HCT116 (cell line): ENCODE measurements around the gene AMOT. TPM values are rescaled to one million over a fixed set of nuclear protein-coding genes. Genes with fewer than 3 reads are reported as not detected.

Experiments
- ATAC-seq: fragments of 200-7000 bp; cut with Tn5 transposase; 2 replicates; pipeline ENCODE4 v1.9.1; 2020; ENCODE audit warnings: mild to moderate bottlenecking, moderate library complexity
- BruUV-seq: library from RNA; stranded (reverse); fragments of 400-500 nt; replicated peaks from 2 replicates; lab custom pipeline; 2021; lab: Mats Ljungman, UMichigan
- CTCF ChIA-PET: fragments of 300-600 bp; sonication (Branson Sonifier 250); formaldehyde crosslinking; loops from one replicate; lab custom pipeline; 2021; ENCODE audit warnings: antibody characterized with exemption; lab: Charles Lee
- POLR2A ChIA-PET: fragments of 300-600, 350-600 bp; sonication (Branson Sonifier 250); formaldehyde crosslinking; loops from one replicate; lab custom pipeline; 2021; ENCODE audit warnings: antibody characterized with exemption; lab: Charles Lee
- RAD21 ChIA-PET, 2 experiments: fragments of 300-600 bp; sonication (Branson Sonifier 250); formaldehyde crosslinking; loops; one replicate each; lab custom pipeline; 2023; ENCODE audit warnings: low total read pairs in 2 of 2; ENCODE audit not compliant: uncharacterized antibody in 2 of 2, unreplicated experiment in 2 of 2, low non-redundant PET in 1 of 2; lab: Charles Lee
- DNase-seq: peaks from one replicate; pipeline ENCODE4 v3.0.0-alpha.2; 2010; ENCODE audit warnings: low read depth, low spot score
- H2AFZ ChIP-seq: fragments of 200-600 bp; shearing (Covaris generic), sonication (generic); 2 replicates; pipeline ENCODE4 v1.6.1; 2017; ENCODE audit warnings: low read depth, mixed run types, mixed read lengths, antibody characterized with exemption, low read length; ENCODE audit not compliant: poor library complexity, severe bottlenecking
- H3K27ac ChIP-seq: 2 replicates; pipeline ENCODE4 v1.5.1; 2012; ENCODE audit warnings: low read depth, low read length
- H3K27me3 ChIP-seq: fragments of 200-600 bp; sonication (generic); 2 replicates; pipeline ENCODE4 v1.6.1; 2016; ENCODE audit warnings: mixed run types, low read length, mixed read lengths; ENCODE audit not compliant: insufficient read depth
- H3K36me3 ChIP-seq, 2 experiments: fragments of 200-500 bp in 1 of 2; fragments of 200-600 bp in 1 of 2; sonication (Bioruptor generic) in 1 of 2; sonication (generic) in 1 of 2; 2 replicates each; pipeline versions ENCODE4 v1.5.1 to v1.6.1; 2014 to 2016; ENCODE audit warnings: low read length in 2 of 2, inconsistent platforms in 1 of 2, mixed read lengths in 1 of 2, mixed run types in 1 of 2; ENCODE audit not compliant: insufficient read depth in 2 of 2, control insufficient read depth in 1 of 2
- H3K4me1 ChIP-seq, 2 experiments: fragments of 200-600 bp in 1 of 2; sonication (generic) in 1 of 2; 2 replicates each; pipeline versions ENCODE4 v1.5.1 to v1.6.1; 2012 to 2017; ENCODE audit warnings: low read length in 2 of 2, inconsistent platforms in 1 of 2, mild to moderate bottlenecking in 1 of 2, mixed read lengths in 1 of 2, mixed run types in 1 of 2, moderate library complexity in 1 of 2; ENCODE audit not compliant: insufficient read depth in 2 of 2, control insufficient read depth in 1 of 2
- H3K4me2 ChIP-seq: fragments of 200-600 bp; sonication (generic); 2 replicates; pipeline ENCODE4 v1.6.1; 2017; ENCODE audit warnings: mixed run types, low read length, mixed read lengths
- H3K4me3 ChIP-seq, 2 experiments: fragments of 200-600 bp in 1 of 2; sonication (generic) in 1 of 2; replicated peaks in 1 of 2; 2 replicates each; pipeline ENCODE4 v1.5.1; 2011 to 2016; ENCODE audit warnings: low read length in 2 of 2, control low read depth in 1 of 2, low read depth in 1 of 2, mild to moderate bottlenecking in 1 of 2, mixed read lengths in 1 of 2, mixed run types in 1 of 2
- H3K79me2 ChIP-seq: fragments of 200-600 bp; sonication (generic); 2 replicates; pipeline ENCODE4 v1.6.1; 2017; ENCODE audit warnings: mild to moderate bottlenecking, mixed run types, low read length, moderate library complexity, mixed read lengths; ENCODE audit not compliant: insufficient read depth
- H3K9ac ChIP-seq: fragments of 200-600 bp; sonication (generic); 2 replicates; pipeline ENCODE4 v1.6.1; 2016; ENCODE audit warnings: low read length, mixed read lengths
- H3K9me2 ChIP-seq: fragments of 200-600 bp; sonication (generic), shearing (Covaris generic); 2 replicates; pipeline ENCODE4 v1.6.1; 2017; ENCODE audit warnings: mixed run types, mild to moderate bottlenecking, moderate library complexity; ENCODE audit not compliant: insufficient read depth
- H3K9me3 ChIP-seq, 2 experiments: fragments of 200-500 bp in 1 of 2; fragments of 200-600 bp in 1 of 2; sonication (Bioruptor generic) in 1 of 2; sonication (generic) in 1 of 2; 2 replicates each; pipeline ENCODE4 v1.6.1; 2014 to 2017; ENCODE audit warnings: low read length in 2 of 2, mixed read lengths in 2 of 2, inconsistent platforms in 1 of 2, low read depth in 1 of 2, mild to moderate bottlenecking in 1 of 2, mixed run types in 1 of 2, moderate library complexity in 1 of 2; ENCODE audit not compliant: control insufficient read depth in 1 of 2, insufficient read depth in 1 of 2
- H4K20me1 ChIP-seq: fragments of 200-600 bp; sonication (generic), shearing (Covaris generic); 2 replicates; pipeline ENCODE4 v1.6.1; 2017; ENCODE audit warnings: mixed run types, mild to moderate bottlenecking, moderate library complexity; ENCODE audit not compliant: insufficient read depth
- EGR1 ChIP-seq: IDR thresholded peaks from 2 replicates; pipeline ENCODE4 v1.6.1; 2012; ENCODE audit warnings: low read depth
- ELF1 ChIP-seq: IDR thresholded peaks from 2 replicates; pipeline ENCODE4 v1.6.1; 2012; ENCODE audit warnings: low read depth, borderline replicate concordance
- EZH2phosphoT487 ChIP-seq: fragments of 200-600 bp; IDR thresholded peaks from 2 replicates; pipeline ENCODE4 v1.6.1; 2018; ENCODE audit warnings: antibody characterized with exemption, borderline replicate concordance
- JUND ChIP-seq: IDR thresholded peaks from 2 replicates; pipeline ENCODE4 v1.6.1; 2012
- MAX ChIP-seq: IDR thresholded peaks from 2 replicates; pipeline ENCODE4 v1.6.1; 2012
- POLR2A ChIP-seq: IDR thresholded peaks from 2 replicates; pipeline ENCODE4 v1.7.0; 2011; ENCODE audit warnings: borderline replicate concordance; ENCODE audit not compliant: insufficient read depth, insufficient read length; ENCODE audit errors: extremely low read depth
- SP1 ChIP-seq: IDR thresholded peaks from 2 replicates; pipeline ENCODE4 v1.6.1; 2012; ENCODE audit warnings: low read depth
- SRF ChIP-seq: IDR thresholded peaks from 2 replicates; pipeline ENCODE4 v1.6.1; 2012; ENCODE audit warnings: low read depth
- TCF7L2 ChIP-seq: IDR thresholded peaks from 2 replicates; pipeline ENCODE4 v1.7.0; 2011; ENCODE audit warnings: borderline replicate concordance, inconsistent platforms; ENCODE audit not compliant: insufficient read depth, insufficient read length; ENCODE audit errors: extremely low read depth
- ZNF274 ChIP-seq: fragments of 200-500 bp; sonication (Bioruptor generic); IDR thresholded peaks from 2 replicates; pipeline ENCODE4 v1.6.1; 2014; ENCODE audit warnings: mild to moderate bottlenecking, low read depth, low read length, inconsistent platforms
- intact Hi-C: fragments of 100-400 bp; cut with micrococcal nuclease; formaldehyde crosslinking; loops from 2 replicates; pipeline ENCODE4 v1.10.0; 2022
- total RNA-seq: library from RNA; stranded (reverse); gene quantifications from one replicate; pipeline ENCODE4 v1.2.1, GENCODE V29; 2021; ENCODE audit not compliant: unreplicated experiment
- TF ChIP-seq, protein P1 (sequence below): IDR thresholded peaks from 2 replicates; pipeline ENCODE4 v1.6.1; 2012
- TF ChIP-seq, protein P2 (sequence below), 3 experiments: fragments of 200-600 bp in 1 of 3; sonication (generic) in 1 of 3; IDR thresholded peaks in 2 of 3; conservative IDR thresholded peaks in 1 of 3; 2 replicates each; pipeline ENCODE4 v1.5.1; 2012 to 2017; ENCODE audit warnings: low read depth in 2 of 3, low read length in 2 of 3, antibody characterized with exemption in 1 of 3, borderline replicate concordance in 1 of 3, control low read depth in 1 of 3, mild to moderate bottlenecking in 1 of 3, mixed read lengths in 1 of 3, mixed run types in 1 of 3, moderate library complexity in 1 of 3; ENCODE audit not compliant: insufficient read depth in 1 of 3

Gene AMOT
- total RNA-seq, 1 experiment from 2014 or later: 7.7 TPM

DNA sequence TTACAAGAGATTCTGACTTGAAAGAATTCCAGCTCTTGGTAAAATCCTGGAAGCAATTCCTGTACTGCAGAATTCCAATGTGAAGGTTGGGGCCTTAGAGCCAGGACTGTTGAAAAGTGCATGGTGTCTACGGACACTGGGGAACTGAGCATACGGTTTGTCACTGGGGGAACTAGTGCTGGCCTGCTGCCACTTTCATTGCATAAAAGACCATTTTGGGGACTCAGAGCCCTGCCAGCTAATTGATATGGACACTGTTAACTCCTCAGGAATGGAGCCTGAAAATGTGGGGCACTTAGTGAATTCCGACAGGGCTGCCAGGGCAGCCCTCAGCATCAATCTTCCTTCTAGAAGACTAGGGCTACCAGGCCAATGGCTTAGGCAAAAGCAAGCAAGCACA is 55.9 kb downstream of the AMOT start:
- ChIA-PET RAD21 (no interaction called here), CTCF (no interaction called here), POLR2A (no interaction called here)
- Histone ChIP-seq H3K36me3 (no peaks in the 10 kb centered on the region), H3K9me2 (no peaks in the 10 kb centered on the region), H3K4me1 (no peaks in the 10 kb centered on the region), H3K4me2 (no peak overlapping the region), H3K79me2 (no peaks in the 10 kb centered on the region), H3K9ac (no peak overlapping the region), H2AFZ (no peak overlapping the region), H3K27ac (no peak overlapping the region), H4K20me1 (no peaks in the 10 kb centered on the region)
- no TSS peak for BruUV-seq
- TF ChIP-seq EZH2phosphoT487 (no peak), MAX (no peak), EGR1 (no peak), ELF1 (no peak), SRF (no peak), SP1 (no peak), POLR2A (no peak), ZNF274 (no peak), JUND (no peak), TCF7L2 (no peak)
- TF ChIP-seq, protein P1, sequence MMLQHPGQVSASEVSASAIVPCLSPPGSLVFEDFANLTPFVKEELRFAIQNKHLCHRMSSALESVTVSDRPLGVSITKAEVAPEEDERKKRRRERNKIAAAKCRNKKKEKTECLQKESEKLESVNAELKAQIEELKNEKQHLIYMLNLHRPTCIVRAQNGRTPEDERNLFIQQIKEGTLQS: no peak
- TF ChIP-seq, protein P2, sequence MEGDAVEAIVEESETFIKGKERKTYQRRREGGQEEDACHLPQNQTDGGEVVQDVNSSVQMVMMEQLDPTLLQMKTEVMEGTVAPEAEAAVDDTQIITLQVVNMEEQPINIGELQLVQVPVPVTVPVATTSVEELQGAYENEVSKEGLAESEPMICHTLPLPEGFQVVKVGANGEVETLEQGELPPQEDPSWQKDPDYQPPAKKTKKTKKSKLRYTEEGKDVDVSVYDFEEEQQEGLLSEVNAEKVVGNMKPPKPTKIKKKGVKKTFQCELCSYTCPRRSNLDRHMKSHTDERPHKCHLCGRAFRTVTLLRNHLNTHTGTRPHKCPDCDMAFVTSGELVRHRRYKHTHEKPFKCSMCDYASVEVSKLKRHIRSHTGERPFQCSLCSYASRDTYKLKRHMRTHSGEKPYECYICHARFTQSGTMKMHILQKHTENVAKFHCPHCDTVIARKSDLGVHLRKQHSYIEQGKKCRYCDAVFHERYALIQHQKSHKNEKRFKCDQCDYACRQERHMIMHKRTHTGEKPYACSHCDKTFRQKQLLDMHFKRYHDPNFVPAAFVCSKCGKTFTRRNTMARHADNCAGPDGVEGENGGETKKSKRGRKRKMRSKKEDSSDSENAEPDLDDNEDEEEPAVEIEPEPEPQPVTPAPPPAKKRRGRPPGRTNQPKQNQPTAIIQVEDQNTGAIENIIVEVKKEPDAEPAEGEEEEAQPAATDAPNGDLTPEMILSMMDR (IDR thresholded peaks at IDR 0.05 in 2 of 3, conservative IDR thresholded peaks at IDR 0.05 in 1 of 3; ENCODE audit: borderline replicate concordance in 1 of 3, insufficient read depth in 1 of 3, low read depth in 2 of 3, low read length in 2 of 3): no peak
- TF ChIP-seq, all 23 proteins: peak for 0
- DNase-seq: no peak
- intact Hi-C loops: no loop called here
- H3K9me3 ChIP-seq: no peaks in the 10 kb centered on the region
- ATAC-seq: no peak
- H3K27me3 ChIP-seq: no peaks in the 10 kb centered on the region
- no peak overlapping the region for H3K4me3 ChIP-seq
